K562 (cell line): ENCODE data around the gene HLA-DMB. TPM values are rescaled to one million over a fixed set of nuclear protein-coding genes. Genes with fewer than 3 reads are reported as not detected.

ENCODE experiments used
- CBFB ChIP-seq: sonication (generic); formaldehyde crosslinking; IDR thresholded peaks from 2 replicates; pipeline ENCODE4 v1.4.0; 2020; ENCODE audit warnings: mild to moderate bottlenecking, missing genetic modification reagents
- FOSL1 ChIP-seq: fragments of 200-800 bp; sonication (Bioruptor generic); conservative IDR thresholded peaks from 2 replicates; pipeline ENCODE4 v1.6.1; 2016; ENCODE audit warnings: missing genetic modification characterization, missing compliant biosample characterization
- FOXJ2 ChIP-seq: fragments of 200-800 bp; sonication (Bioruptor generic); IDR thresholded peaks from 2 replicates; pipeline ENCODE4 v1.6.1; 2016; ENCODE audit warnings: missing genetic modification characterization, missing compliant biosample characterization
- GTF2E2 ChIP-seq: fragments of 200-800 bp; sonication (Bioruptor generic); IDR thresholded peaks from 2 replicates; pipeline ENCODE4 v1.6.1; 2016; ENCODE audit warnings: missing genetic modification characterization, missing compliant biosample characterization
- NRF1 ChIP-seq, 2 experiments: fragments of 450-650 bp; IDR thresholded peaks in 1 of 2; conservative IDR thresholded peaks in 1 of 2; 2 replicates each; pipeline ENCODE4 v1.6.1; 2014; ENCODE audit warnings: mild to moderate bottlenecking in 2 of 2
- NUFIP1 ChIP-seq: fragments of 450-650 bp; IDR thresholded peaks from 2 replicates; pipeline ENCODE4 v1.6.1; 2018; ENCODE audit not compliant: partially characterized antibody
- RBFOX2 ChIP-seq: fragments of 200-400 bp; formaldehyde crosslinking; IDR thresholded peaks from 2 replicates; pipeline ENCODE4 v1.6.1; 2017; ENCODE audit warnings: low read depth, mild to moderate bottlenecking, low read length, moderate library complexity
- RFX7 ChIP-seq: fragments of 250-450 bp; sonication (Bioruptor Pico); IDR thresholded peaks from 2 replicates; pipeline ENCODE4 v1.5.1; 2021; ENCODE audit warnings: mild to moderate bottlenecking
- SNIP1 ChIP-seq: fragments of 450-650 bp; IDR thresholded peaks from 2 replicates; pipeline ENCODE4 v1.7.1; 2017; ENCODE audit warnings: low read depth, mild to moderate bottlenecking
- TCFL5 ChIP-seq: fragments of 250-450 bp; sonication (Bioruptor Pico); conservative IDR thresholded peaks from 2 replicates; pipeline ENCODE4 v1.6.1; 2021; ENCODE audit warnings: mild to moderate bottlenecking, moderate library complexity, matching md5 sums
- TSC22D4 ChIP-seq: fragments of 450-650 bp; IDR thresholded peaks from 2 replicates; pipeline ENCODE4 v1.6.1; 2016; ENCODE audit warnings: missing genetic modification characterization, missing biosample characterization, control low read depth
- ZKSCAN1 ChIP-seq: fragments of 150-350 bp; IDR thresholded peaks from 2 replicates; pipeline ENCODE4 v1.6.1; 2016; ENCODE audit warnings: low read depth, low read length
- ZNF318 ChIP-seq, 2 experiments: fragments of 450-650 bp; IDR thresholded peaks; 2 replicates each; pipeline ENCODE4 v1.6.1; 2016; ENCODE audit warnings: mild to moderate bottlenecking in 2 of 2, borderline replicate concordance in 1 of 2, low read depth in 1 of 2, moderate library complexity in 1 of 2
- ZNF384 ChIP-seq: IDR thresholded peaks from 2 replicates; pipeline ENCODE4 v1.6.1; 2012; ENCODE audit warnings: low read depth, low read length, improper control_type of control experiment
- ZNF436 ChIP-seq: fragments of 250-450, 450-650 bp; sonication (Bioruptor Pico); formaldehyde crosslinking; IDR thresholded peaks from 2 replicates; pipeline ENCODE4 v1.7.0; 2020; ENCODE audit warnings: mild to moderate bottlenecking
- ZNF695 ChIP-seq: fragments of 450-650 bp; formaldehyde crosslinking; IDR thresholded peaks from 2 replicates; pipeline ENCODE4 v1.4.0; 2020; ENCODE audit warnings: mild to moderate bottlenecking, moderate library complexity
- polyA plus RNA-seq, 8 experiments: library from polyadenylated mRNA; depleted of rRNA in 4 of 8; stranded (reverse) in 5 of 8; unstranded in 3 of 8; fragments of >200 nt; fragmentation: Nextera tagmentation in 2 of 8; fragmentation: Illumina TruSeq in 1 of 8; extraction: Ambion mirVana in 2 of 8; extraction: Trizol in 1 of 8; gene quantifications; 2 replicates each; pipeline versions ENCODE4 v1.2.1 to v1.2.3, GENCODE V29; 2011 to 2014; ENCODE audit warnings: inconsistent platforms in 1 of 8, missing spikeins in 1 of 8
- total RNA-seq, 7 experiments: library from RNA; depleted of rRNA in 6 of 7; stranded (reverse); fragments of >200 nt in 6 of 7; fragmentation: Illumina TruSeq in 2 of 7; extraction: Trizol in 2 of 7; gene quantifications; 2 replicates each; pipeline versions ENCODE4 v1.2.1 to v1.2.3, GENCODE V29; 2011 to 2021; ENCODE audit warnings: low replicate concordance in 1 of 7
- TF ChIP-seq, protein P1 (sequence below): fragments of 250-450 bp; sonication (Bioruptor Pico); IDR thresholded peaks from 2 replicates; pipeline ENCODE4 v1.5.0; 2021
- TF ChIP-seq, protein P2 (sequence below), 2 experiments: fragments of 450-650 bp in 1 of 2; sonication (generic) in 1 of 2; formaldehyde crosslinking; conservative IDR thresholded peaks; 2 replicates each; pipeline versions ENCODE4 v1.4.0 to v1.8.1; 2020 to 2022; ENCODE audit warnings: mild to moderate bottlenecking in 1 of 2, missing genetic modification reagents in 1 of 2

The HLA-DMB gene
- total and polyA plus RNA-seq, 9 of the 15 experiments (the other 6 are each of a cell fraction or from before 2014, with no cell fraction given), result 0.38 TPM; not detected in 8

DNA sequence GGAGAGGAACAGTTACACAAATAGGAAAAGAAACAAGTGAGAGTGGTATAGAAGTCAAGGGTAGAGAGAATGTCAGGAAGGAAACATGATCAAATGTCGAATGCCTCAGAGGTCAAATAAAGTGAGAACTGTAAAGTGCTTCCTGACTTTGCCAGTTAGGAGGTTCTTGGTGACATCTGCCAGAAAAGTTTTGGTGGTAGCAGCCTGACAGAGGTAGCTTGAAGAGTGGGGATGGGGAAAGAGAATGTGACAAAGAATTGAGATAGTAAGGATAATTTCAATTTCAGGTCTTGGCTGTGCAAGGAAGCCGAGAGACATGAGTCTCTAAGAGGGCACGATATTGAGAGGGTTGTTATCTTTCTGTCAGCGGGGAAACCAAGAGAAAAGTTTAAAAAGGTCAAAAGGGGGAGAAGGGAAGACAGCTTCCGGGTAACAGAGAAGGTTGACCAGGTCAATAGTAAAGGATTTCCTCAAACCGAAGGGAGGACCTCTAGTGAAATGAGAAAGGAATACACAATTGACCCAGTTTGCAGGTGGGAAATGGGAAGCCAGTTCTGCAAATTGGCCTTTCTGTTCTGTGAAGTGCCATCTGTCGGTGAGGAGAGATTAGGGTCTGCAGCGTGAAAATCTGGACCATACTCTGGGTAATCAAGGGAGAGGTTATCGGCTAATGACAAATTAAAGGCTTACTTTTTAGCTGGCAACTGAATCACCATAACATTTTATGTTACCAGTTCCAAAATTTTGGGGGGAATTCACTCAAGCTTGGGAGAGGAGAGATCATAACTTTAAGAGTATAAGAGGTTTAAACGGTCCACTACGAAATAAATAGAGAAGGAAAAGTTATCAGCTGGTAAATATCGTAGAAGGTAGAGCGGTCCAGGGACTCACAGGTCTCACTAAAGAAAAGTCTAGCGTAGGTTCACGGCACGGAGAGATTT, 26.6 kb upstream of the HLA-DMB start (continued):
- TF ChIP-seq TCFL5 (CRISPR knock-in tag), result no peak; the same call in 1 of the 2 replicates
- no peak for TF ChIP-seq FOSL1
- no peak for TF ChIP-seq NUFIP1
- TF ChIP-seq FOXJ2 (tag), result no peak
- TF ChIP-seq ZNF436, result no peak
- no peak for TF ChIP-seq RBFOX2
- no peak for TF ChIP-seq ZNF695 (CRISPR knock-in tag)
- TF ChIP-seq ZNF318 (IDR thresholded peaks at IDR 0.05; ENCODE audit: borderline replicate concordance in 1 of 2, low read depth in 1 of 2), result no peak; a peak in 1 of 4 replicates
- TF ChIP-seq GTF2E2 (tag), result no peak; the same call in 1 of the 2 replicates
- no peak for TF ChIP-seq TSC22D4
- TF ChIP-seq, protein P1, sequence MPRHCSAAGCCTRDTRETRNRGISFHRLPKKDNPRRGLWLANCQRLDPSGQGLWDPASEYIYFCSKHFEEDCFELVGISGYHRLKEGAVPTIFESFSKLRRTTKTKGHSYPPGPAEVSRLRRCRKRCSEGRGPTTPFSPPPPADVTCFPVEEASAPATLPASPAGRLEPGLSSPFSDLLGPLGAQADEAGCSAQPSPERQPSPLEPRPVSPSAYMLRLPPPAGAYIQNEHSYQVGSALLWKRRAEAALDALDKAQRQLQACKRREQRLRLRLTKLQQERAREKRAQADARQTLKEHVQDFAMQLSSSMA, result no peak
- no peak for TF ChIP-seq ZNF384
- no peak for TF ChIP-seq ZKSCAN1
- TF ChIP-seq, protein P2, sequence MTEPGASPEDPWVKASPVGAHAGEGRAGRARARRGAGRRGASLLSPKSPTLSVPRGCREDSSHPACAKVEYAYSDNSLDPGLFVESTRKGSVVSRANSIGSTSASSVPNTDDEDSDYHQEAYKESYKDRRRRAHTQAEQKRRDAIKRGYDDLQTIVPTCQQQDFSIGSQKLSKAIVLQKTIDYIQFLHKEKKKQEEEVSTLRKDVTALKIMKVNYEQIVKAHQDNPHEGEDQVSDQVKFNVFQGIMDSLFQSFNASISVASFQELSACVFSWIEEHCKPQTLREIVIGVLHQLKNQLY (CRISPR knock-in tag; conservative IDR thresholded peaks at IDR 0.05), result no peak
- no peak for TF ChIP-seq NRF1 (conservative IDR thresholded peaks at IDR 0.05 in 1 of 2, IDR thresholded peaks at IDR 0.05 in 1 of 2)
- TF ChIP-seq CBFB, result no peak
- TF ChIP-seq SNIP1, result peak; percentile 36; the same call in 1 of the 2 replicates
- no peak for TF ChIP-seq RFX7 (CRISPR knock-in tag)
